NB4 (cell line): ENCODE measurements around the gene F5.

Experiments
- DNase-seq: peaks from one replicate; pipeline ENCODE4 v3.0.0; 2010; ENCODE audit warnings: low read depth
- H3K4me3 ChIP-seq: one replicate; pipeline ENCODE4 v1.5.1; 2011; ENCODE audit warnings: mild to moderate bottlenecking, low read depth, low read length, moderate library complexity
- MYC ChIP-seq: IDR thresholded peaks from 2 replicates; pipeline ENCODE4 v1.6.1; 2011; ENCODE audit warnings: low read depth, low read length
- POLR2A ChIP-seq: IDR thresholded peaks from 2 replicates; pipeline ENCODE4 v1.6.1; 2011; ENCODE audit warnings: mild to moderate bottlenecking; ENCODE audit not compliant: insufficient read length; ENCODE audit errors: extremely low read depth
- TF ChIP-seq, protein P1 (sequence below): IDR thresholded peaks from one replicate; pipeline ENCODE4 v1.5.1; 2012; ENCODE audit warnings: low read depth, low read length
- TF ChIP-seq, protein P2 (sequence below): IDR thresholded peaks from 2 replicates; pipeline ENCODE4 v1.6.1; 2011; ENCODE audit warnings: low read depth, low read length

Gene F5

DNA sequence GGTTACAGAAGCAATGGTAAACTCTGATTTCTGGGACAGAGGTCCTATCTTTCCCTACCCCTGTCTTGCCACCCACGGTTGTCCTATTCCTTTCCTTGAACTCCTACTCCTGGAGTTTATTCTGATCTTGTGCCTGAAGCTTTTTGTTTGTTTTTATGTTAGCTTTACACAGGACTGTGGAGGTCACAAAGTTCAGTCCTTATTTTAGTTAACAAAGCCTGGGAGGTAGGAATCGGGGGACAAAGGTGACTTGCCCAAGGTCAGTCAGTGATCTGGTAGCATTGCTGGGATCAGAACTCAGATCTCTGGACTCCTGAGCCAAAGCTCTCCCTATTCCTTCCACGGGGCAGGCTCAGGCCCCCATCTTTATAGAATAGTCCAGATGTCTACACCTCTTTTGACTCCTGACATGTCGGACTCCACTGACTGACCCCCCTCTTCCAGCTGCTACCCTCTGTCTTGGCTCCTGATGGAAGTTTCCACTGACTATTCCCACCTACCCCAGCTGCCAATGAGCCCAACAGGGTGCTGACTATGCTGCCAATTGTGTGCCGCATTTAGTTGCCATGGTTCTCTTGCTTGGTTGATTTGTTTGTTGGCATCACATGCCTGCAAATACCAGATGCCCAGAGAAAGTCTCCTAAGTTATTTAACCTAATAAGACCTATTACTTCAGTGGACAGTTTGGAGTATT lies 9.9 kb downstream of the F5 start:
- no peak overlapping the region for H3K4me3 ChIP-seq
- no peak for DNase-seq
- TF ChIP-seq POLR2A (no peak), MYC (no peak)
- TF ChIP-seq, protein P1, sequence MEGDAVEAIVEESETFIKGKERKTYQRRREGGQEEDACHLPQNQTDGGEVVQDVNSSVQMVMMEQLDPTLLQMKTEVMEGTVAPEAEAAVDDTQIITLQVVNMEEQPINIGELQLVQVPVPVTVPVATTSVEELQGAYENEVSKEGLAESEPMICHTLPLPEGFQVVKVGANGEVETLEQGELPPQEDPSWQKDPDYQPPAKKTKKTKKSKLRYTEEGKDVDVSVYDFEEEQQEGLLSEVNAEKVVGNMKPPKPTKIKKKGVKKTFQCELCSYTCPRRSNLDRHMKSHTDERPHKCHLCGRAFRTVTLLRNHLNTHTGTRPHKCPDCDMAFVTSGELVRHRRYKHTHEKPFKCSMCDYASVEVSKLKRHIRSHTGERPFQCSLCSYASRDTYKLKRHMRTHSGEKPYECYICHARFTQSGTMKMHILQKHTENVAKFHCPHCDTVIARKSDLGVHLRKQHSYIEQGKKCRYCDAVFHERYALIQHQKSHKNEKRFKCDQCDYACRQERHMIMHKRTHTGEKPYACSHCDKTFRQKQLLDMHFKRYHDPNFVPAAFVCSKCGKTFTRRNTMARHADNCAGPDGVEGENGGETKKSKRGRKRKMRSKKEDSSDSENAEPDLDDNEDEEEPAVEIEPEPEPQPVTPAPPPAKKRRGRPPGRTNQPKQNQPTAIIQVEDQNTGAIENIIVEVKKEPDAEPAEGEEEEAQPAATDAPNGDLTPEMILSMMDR, result no peak
- TF ChIP-seq, protein P2, sequence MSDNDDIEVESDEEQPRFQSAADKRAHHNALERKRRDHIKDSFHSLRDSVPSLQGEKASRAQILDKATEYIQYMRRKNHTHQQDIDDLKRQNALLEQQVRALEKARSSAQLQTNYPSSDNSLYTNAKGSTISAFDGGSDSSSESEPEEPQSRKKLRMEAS, result no peak

DNA sequence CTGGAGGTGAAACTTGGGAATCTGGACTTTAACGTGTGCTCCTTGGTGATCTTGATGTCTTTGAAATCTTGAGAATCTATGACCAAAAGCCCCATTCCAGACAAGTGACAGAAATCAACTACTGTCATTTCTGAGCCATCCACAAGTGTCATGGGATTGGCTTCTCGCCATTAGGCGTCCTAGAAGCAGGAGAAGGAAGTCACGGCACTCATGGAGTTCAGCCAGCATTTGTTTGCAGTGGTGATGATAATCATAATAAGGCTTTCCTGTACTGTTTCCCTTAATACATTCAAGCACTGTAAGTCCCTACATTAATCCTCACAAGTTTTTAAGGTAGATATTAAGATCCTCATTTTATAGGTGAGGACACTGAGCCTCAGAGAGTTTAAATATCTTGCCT lies 11.9 kb downstream of the F5 start:
- DNase-seq, result no peak
- TF ChIP-seq MYC (no peak), POLR2A (no peak)
- TF ChIP-seq, protein P2, result no peak
- TF ChIP-seq, protein P1, result no peak
- H3K4me3 ChIP-seq, result no peak overlapping the region

DNA sequence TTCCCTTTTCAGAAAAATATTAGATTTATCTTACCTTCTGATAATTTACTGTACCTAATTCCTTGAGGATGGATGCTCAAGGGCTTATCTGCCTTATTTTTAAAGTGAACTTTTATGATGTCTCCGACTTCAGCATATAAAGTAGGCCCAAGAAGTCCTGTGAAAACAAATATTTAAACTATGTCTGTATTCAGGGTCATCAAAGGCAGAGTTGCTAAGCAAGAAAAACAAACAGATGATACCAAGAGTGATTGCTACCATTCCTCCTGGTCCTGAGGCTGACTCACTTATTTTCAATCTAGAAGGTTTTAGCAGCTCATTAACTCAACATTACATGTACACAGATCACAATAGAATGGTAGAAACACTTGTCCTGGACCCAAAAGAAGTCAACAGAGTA lies 14.1 kb downstream of the F5 start:
- DNase-seq, result no peak
- H3K4me3 ChIP-seq, result no peak overlapping the region
- TF ChIP-seq, protein P1, result no peak
- TF ChIP-seq POLR2A, result no peak
- TF ChIP-seq, protein P2, result no peak
- no peak for TF ChIP-seq MYC

DNA sequence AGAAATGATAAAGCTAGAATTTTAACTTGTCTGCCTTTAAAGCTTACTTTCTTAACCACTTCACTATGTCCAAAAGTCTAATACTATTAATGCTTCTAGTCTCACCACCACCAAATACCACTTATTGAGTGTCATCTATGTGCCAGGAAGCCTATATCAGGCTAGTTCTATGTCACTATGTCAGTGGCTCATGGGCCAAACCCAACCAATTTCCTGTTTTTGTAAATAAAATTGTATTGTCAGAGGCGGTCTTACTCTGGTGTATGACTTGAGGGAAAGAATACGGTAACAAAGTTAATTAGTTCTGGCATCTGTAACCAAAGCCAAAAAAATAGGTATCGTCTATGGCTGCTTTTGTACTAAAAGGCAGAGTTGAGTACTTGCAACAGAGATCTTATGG lies 14.8 kb downstream of the F5 start:
- no peak for DNase-seq
- TF ChIP-seq, protein P1, result no peak
- TF ChIP-seq, protein P2, result no peak
- TF ChIP-seq POLR2A (no peak), MYC (no peak)

DNA sequence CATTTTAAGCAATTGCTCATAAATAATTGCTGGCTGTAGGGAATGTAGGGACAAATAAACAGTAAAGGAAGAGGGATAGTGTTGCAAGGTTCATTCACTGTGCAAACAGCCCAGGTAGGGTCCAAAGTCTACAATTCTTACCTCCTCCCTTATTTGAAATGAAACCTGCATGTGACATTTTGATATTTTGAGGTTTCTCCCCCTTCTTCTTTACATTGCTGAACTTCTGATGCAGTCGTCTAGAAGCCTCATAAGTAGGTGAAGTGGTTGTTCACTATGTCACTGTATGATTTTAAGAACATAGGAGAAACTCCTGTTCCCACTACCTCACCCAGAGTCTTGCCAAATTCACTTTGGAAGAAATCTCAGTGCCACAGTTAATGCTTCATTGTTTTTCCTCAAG lies 16.1 kb downstream of the F5 start:
- TF ChIP-seq POLR2A (no peak), MYC (no peak)
- TF ChIP-seq, protein P2, result no peak
- TF ChIP-seq, protein P1, result no peak
- no peak overlapping the region for H3K4me3 ChIP-seq
- no peak for DNase-seq

More for the DNA sequence above, 14.8 kb downstream of the F5 start:
- H3K4me3 ChIP-seq, result no peak overlapping the region
